Measurements from ENCODE around the gene CDKN1C.

DNA sequence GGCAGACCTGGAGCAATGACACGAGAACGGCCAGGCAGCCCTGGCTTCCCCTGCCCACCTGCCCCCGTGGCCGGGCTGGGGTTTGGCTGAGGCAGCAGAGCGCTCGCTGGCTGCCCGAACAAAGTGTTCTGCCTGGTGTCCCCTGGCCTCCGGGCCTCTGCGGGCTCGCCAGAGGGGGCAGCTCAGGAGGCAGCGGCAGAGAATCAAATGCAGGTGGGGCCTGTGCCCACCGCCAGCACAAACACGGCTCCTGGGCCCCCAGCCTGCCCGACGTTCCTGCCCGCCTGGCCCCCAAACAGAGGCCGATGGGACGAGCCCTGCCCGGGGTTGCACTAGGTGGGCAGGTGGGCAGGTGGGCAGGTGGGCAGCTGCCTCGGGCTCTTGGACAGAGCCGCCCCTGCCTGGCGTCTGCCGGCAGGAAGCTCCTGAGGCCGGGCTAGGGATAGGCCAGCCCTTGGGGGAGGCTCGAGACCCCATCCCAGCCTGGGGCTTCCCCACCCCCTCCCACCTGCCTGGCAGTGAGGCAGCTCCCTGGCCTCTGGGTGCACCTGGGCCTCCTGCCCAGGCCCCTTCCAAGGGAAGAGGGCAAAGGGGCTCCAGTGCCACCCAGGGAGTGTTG, 46.8 kb downstream of the CDKN1C start:
- TF ChIP-seq EZH2 (IDR thresholded peaks at IDR 0.05; ENCODE audit: insufficient read depth, poor library complexity, severe bottlenecking), result no peak
- TF ChIP-seq EZH2phosphoT487 (IDR thresholded peaks at IDR 0.05; ENCODE audit: insufficient read depth, low read depth), result no peak

All from GM23248 (cell line).